Adrenal gland (tissue), 5 donors: Measurements from ENCODE around the gene SUSD1.

ENCODE experiments used
- POLR2A ChIP-seq, 2 donors: fragments of 450-650 bp; IDR thresholded peaks; one replicate each; pipeline ENCODE4 v1.6.1; 2017; ENCODE audit warnings: antibody characterized with exemption in 2 of 2, mild to moderate bottlenecking in 2 of 2, moderate library complexity in 1 of 2
- TF ChIP-seq, protein P1 (sequence below), 6 experiments: fragments of 450-650 bp in 4 of 6; fragments of 200-600 bp in 2 of 6; sonication (generic) in 1 of 6; IDR thresholded peaks; 1 replicate in 5 of 6; 2 replicates in 1 of 6; pipeline versions ENCODE4 v1.5.1 to v1.8.0; 2016 to 2021; ENCODE audit warnings: antibody characterized with exemption in 6 of 6, mild to moderate bottlenecking in 2 of 6, moderate library complexity in 1 of 6
- donor health status: DM: no; HTN: no; CAD: no.

DNA sequence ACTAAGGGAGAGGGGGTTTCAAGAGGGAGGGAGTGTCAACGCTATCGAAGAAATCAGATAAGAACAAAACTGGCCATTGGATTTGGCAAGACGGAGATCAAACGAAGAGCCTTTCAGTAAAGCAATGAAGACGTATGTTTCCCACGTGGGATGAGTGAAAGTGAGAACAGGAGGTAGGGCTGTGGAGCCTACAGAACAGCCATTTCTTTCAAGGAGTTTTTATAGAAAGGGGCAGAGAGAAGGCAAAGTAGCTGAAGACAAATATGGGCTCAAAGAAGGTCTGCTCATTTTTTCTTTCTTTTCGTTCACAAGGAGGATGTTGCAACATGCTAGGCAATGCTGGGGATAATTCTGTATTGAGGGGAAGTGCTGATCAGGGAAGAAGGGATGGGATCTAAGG lies 98.3 kb downstream of the SUSD1 start:
- TF ChIP-seq, protein P1, sequence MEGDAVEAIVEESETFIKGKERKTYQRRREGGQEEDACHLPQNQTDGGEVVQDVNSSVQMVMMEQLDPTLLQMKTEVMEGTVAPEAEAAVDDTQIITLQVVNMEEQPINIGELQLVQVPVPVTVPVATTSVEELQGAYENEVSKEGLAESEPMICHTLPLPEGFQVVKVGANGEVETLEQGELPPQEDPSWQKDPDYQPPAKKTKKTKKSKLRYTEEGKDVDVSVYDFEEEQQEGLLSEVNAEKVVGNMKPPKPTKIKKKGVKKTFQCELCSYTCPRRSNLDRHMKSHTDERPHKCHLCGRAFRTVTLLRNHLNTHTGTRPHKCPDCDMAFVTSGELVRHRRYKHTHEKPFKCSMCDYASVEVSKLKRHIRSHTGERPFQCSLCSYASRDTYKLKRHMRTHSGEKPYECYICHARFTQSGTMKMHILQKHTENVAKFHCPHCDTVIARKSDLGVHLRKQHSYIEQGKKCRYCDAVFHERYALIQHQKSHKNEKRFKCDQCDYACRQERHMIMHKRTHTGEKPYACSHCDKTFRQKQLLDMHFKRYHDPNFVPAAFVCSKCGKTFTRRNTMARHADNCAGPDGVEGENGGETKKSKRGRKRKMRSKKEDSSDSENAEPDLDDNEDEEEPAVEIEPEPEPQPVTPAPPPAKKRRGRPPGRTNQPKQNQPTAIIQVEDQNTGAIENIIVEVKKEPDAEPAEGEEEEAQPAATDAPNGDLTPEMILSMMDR (IDR thresholded peaks at IDR 0.05), result no peak
- no peak for TF ChIP-seq POLR2A (IDR thresholded peaks at IDR 0.05)
